WTC11 (cell line): ENCODE measurements around the gene CBX5. TPM values are rescaled to one million over a fixed set of nuclear protein-coding genes. Genes with fewer than 3 reads are reported as not detected.

Source experiments
- ATAC-seq: fragments of 200-7000 bp; cut with Tn5 transposase; 2 replicates; pipeline ENCODE4 v1.10.0; 2021; ENCODE audit warnings: mild to moderate bottlenecking, moderate library complexity
- CTCF ChIA-PET: fragments of 300-600 bp; sonication (Branson Sonifier 250); formaldehyde crosslinking; loops from one replicate; lab custom pipeline; 2021; ENCODE audit warnings: antibody characterized with exemption; lab: Charles Lee
- POLR2A ChIA-PET: fragments of 350-600 bp; sonication (Branson Sonifier 250); formaldehyde crosslinking; loops from one replicate; lab custom pipeline; 2021; ENCODE audit warnings: antibody characterized with exemption; lab: Charles Lee
- DNase-seq: peaks from one replicate; pipeline ENCODE4 v3.0.0; 2021; ENCODE audit warnings: low spot score
- H3K27ac Mint-ChIP-seq: 2 replicates; pipeline ENCODE4 v1.8.0; 2021; ENCODE audit warnings: mixed read lengths
- H3K27me3 Mint-ChIP-seq: 2 replicates; pipeline ENCODE4 v1.8.0; 2021; ENCODE audit warnings: low read depth, mild to moderate bottlenecking, moderate library complexity, mixed read lengths
- H3K36me3 Mint-ChIP-seq: 2 replicates; pipeline ENCODE4 v1.8.0; 2021; ENCODE audit warnings: mixed read lengths
- H3K4me1 Mint-ChIP-seq: 2 replicates; pipeline ENCODE4 v1.8.0; 2022; ENCODE audit warnings: mixed read lengths
- H3K4me3 Mint-ChIP-seq: 2 replicates; pipeline ENCODE4 v1.8.0; 2021; ENCODE audit warnings: mild to moderate bottlenecking, moderate library complexity, mixed read lengths
- H3K9me3 Mint-ChIP-seq: 2 replicates; pipeline ENCODE4 v1.8.0; 2021; ENCODE audit warnings: mixed read lengths
- AR ChIP-seq: fragments of 250-450 bp; sonication (Bioruptor Pico); IDR thresholded peaks from 2 replicates; pipeline ENCODE4 v1.9.0; 2021; ENCODE audit warnings: mild to moderate bottlenecking
- ATF1 ChIP-seq: sonication (generic); formaldehyde crosslinking; IDR thresholded peaks from 2 replicates; pipeline ENCODE4 v1.8.1; 2023; ENCODE audit warnings: mild to moderate bottlenecking, moderate library complexity, missing genetic modification reagents
- CDX4 ChIP-seq: fragments of 250-450 bp; sonication (Bioruptor Pico); IDR thresholded peaks from 2 replicates; pipeline ENCODE4 v1.9.0; 2021; ENCODE audit warnings: moderate library complexity, mild to moderate bottlenecking, inconsistent platforms, borderline replicate concordance
- CREB1 ChIP-seq: sonication (generic); formaldehyde crosslinking; IDR thresholded peaks from 2 replicates; pipeline ENCODE4 v1.8.0; 2023; ENCODE audit warnings: mild to moderate bottlenecking, missing genetic modification reagents
- CREM ChIP-seq: sonication (generic); formaldehyde crosslinking; IDR thresholded peaks from 2 replicates; pipeline ENCODE4 v1.8.1; 2022; ENCODE audit warnings: mild to moderate bottlenecking, missing genetic modification reagents, moderate library complexity
- CTCF ChIP-seq: fragments of 200-600 bp; IDR thresholded peaks from 2 replicates; pipeline ENCODE4 v1.8.0; 2022; ENCODE audit warnings: antibody characterized with exemption
- E2F5 ChIP-seq: sonication (generic); formaldehyde crosslinking; IDR thresholded peaks from 2 replicates; pipeline ENCODE4 v1.8.1; 2022; ENCODE audit warnings: mild to moderate bottlenecking, moderate library complexity, missing genetic modification reagents
- ETV6 ChIP-seq: sonication (generic); formaldehyde crosslinking; IDR thresholded peaks from 2 replicates; pipeline ENCODE4 v1.8.1; 2022; ENCODE audit warnings: mild to moderate bottlenecking, missing genetic modification reagents
- HMGA2 ChIP-seq: fragments of 250-450 bp; sonication (Bioruptor Pico); IDR thresholded peaks from 2 replicates; pipeline ENCODE4 v1.4.0; 2021; ENCODE audit warnings: mild to moderate bottlenecking, moderate library complexity
- NFATC4 ChIP-seq: fragments of 250-450 bp; sonication (Bioruptor Pico); IDR thresholded peaks from 2 replicates; pipeline ENCODE4 v1.9.0; 2021; ENCODE audit warnings: mild to moderate bottlenecking
- NR2C2 ChIP-seq: sonication (generic); formaldehyde crosslinking; IDR thresholded peaks from 2 replicates; pipeline ENCODE4 v1.8.0; 2022; ENCODE audit warnings: mild to moderate bottlenecking, missing genetic modification reagents
- PREB ChIP-seq: sonication (generic); formaldehyde crosslinking; IDR thresholded peaks from 2 replicates; pipeline ENCODE4 v1.8.1; 2022; ENCODE audit warnings: mild to moderate bottlenecking, missing genetic modification reagents, moderate library complexity, borderline replicate concordance
- SOX15 ChIP-seq: fragments of 250-450 bp; sonication (Bioruptor Pico); IDR thresholded peaks from 2 replicates; pipeline ENCODE4 v1.9.0; 2021; ENCODE audit warnings: mild to moderate bottlenecking
- SP1 ChIP-seq: sonication (generic); formaldehyde crosslinking; conservative IDR thresholded peaks from 2 replicates; pipeline ENCODE4 v1.8.1; 2022; ENCODE audit warnings: missing genetic modification reagents
- TEAD1 ChIP-seq: sonication (generic); formaldehyde crosslinking; IDR thresholded peaks from 2 replicates; pipeline ENCODE4 v1.8.0; 2022; ENCODE audit warnings: mild to moderate bottlenecking, missing genetic modification reagents
- ZBTB21 ChIP-seq: sonication (generic); formaldehyde crosslinking; IDR thresholded peaks from 2 replicates; pipeline ENCODE4 v1.8.1; 2023; ENCODE audit warnings: mild to moderate bottlenecking, missing genetic modification reagents, borderline replicate concordance
- ZMAT4 ChIP-seq: fragments of 250-450 bp; sonication (Bioruptor Pico); IDR thresholded peaks from 2 replicates; pipeline ENCODE4 v1.9.0; 2021; ENCODE audit warnings: mild to moderate bottlenecking
- ZNF121 ChIP-seq: sonication (generic); formaldehyde crosslinking; IDR thresholded peaks from 2 replicates; pipeline ENCODE4 v1.8.0; 2023; ENCODE audit warnings: missing genetic modification reagents
- ZNF423 ChIP-seq: fragments of 250-450 bp; sonication (Bioruptor Pico); IDR thresholded peaks from 2 replicates; pipeline ENCODE4 v2.1.2; 2022; ENCODE audit warnings: mild to moderate bottlenecking, moderate library complexity
- ZNF512 ChIP-seq: sonication (generic); formaldehyde crosslinking; IDR thresholded peaks from 2 replicates; pipeline ENCODE4 v1.8.1; 2022; ENCODE audit warnings: missing genetic modification reagents, borderline replicate concordance
- ZSCAN18 ChIP-seq: fragments of 250-450 bp; sonication (Bioruptor Pico); IDR thresholded peaks from 2 replicates; pipeline ENCODE4 v2.1.2; 2022; ENCODE audit warnings: mild to moderate bottlenecking, moderate library complexity
- total RNA-seq: library from RNA; stranded (reverse); gene quantifications from 3 replicates; pipeline ENCODE4 v1.2.3, GENCODE V29; 2021

Gene CBX5
- total RNA-seq, 1 experiment from 2014 or later = 182 TPM

- TF ChIP-seq PREB (CRISPR knock-in tag) (no peak), CREM (no peak), ZNF423 (no peak), NFATC4 (CRISPR knock-in tag) (no peak), ZMAT4 (CRISPR knock-in tag) (no peak), ZNF121 (CRISPR knock-in tag) (no peak), ATF1 (no peak), CDX4 (CRISPR knock-in tag) (no peak)
These were observed 15.1 kb upstream of the CBX5 start (continued) for GRCh38 chr12:54294953-54295566.

- H3K4me3 Mint-ChIP-seq = no peak overlapping the region
- H3K27ac Mint-ChIP-seq = no peak overlapping the region
- H3K4me1 Mint-ChIP-seq = peaks cover 4% of the 10 kb centered on the region
- H3K27me3 Mint-ChIP-seq = peaks cover 4% of the 10 kb centered on the region
- no peaks in the 10 kb centered on the region for H3K36me3 Mint-ChIP-seq
- CTCF ChIA-PET = interaction anchor here (0.7 to 9.8 kb wide), 11 partner anchors 15 to 105 kb away, joined by 3 to 130 read pairs (median 6); partner anchors contain the start of genes CBX5 and COPZ1
- TF ChIP-seq CTCF = peak; percentile 77
- TF ChIP-seq ZNF423 = peak; percentile 14; the same call in 1 of the 2 replicates
- no peak for TF ChIP-seq NFATC4 (CRISPR knock-in tag)
- TF ChIP-seq NR2C2 (CRISPR knock-in tag) = peak; percentile 50; the same call in 1 of the 2 replicates
- 0 out of 2 replicates have a peak, but pooled peaks have one; percentile 22 for TF ChIP-seq SP1 (CRISPR knock-in tag)
- DNase-seq (peak; percentile 88), ATAC-seq (peak; percentile 76)
- POLR2A ChIA-PET = interaction anchor here (0.6 to 1.3 kb wide), 2 partner anchors 59 to 65 kb away, joined by 4 to 6 read pairs; no protein-coding TSS in a partner anchor
- no peaks in the 10 kb centered on the region for H3K9me3 Mint-ChIP-seq
These were observed 14.4 kb upstream of the CBX5 start for GRCh38 chr12:54294152-54294952.

GRCh38 chr12:54292931-54293241, 13.0 kb upstream of the CBX5 start:
- H3K27me3 Mint-ChIP-seq = no peaks in the 10 kb centered on the region
- CTCF ChIA-PET = interaction anchor here (0.7 to 9.8 kb wide), 7 partner anchors 31 to 79 kb away, joined by 3 to 130 read pairs (median 9); partner anchors contain the start of gene COPZ1
- no peaks in the 10 kb centered on the region for H3K4me1 Mint-ChIP-seq
- POLR2A ChIA-PET = interaction anchor here (0.7 to 2.4 kb wide), 3 partner anchors 9 to 32 kb away, joined by 3 to 11 read pairs (median 4); partner anchors contain the start of genes CBX5 and HNRNPA1
- H3K9me3 Mint-ChIP-seq = no peaks in the 10 kb centered on the region
- H3K36me3 Mint-ChIP-seq = no peaks in the 10 kb centered on the region
- no peak overlapping the region for H3K4me3 Mint-ChIP-seq
- ATAC-seq = no peak
- H3K27ac Mint-ChIP-seq = no peak overlapping the region
- DNase-seq = no peak
- TF ChIP-seq TEAD1 (no peak), E2F5 (CRISPR knock-in tag) (no peak), AR (CRISPR knock-in tag) (no peak), SOX15 (CRISPR knock-in tag) (no peak), HMGA2 (CRISPR knock-in tag) (no peak), CREB1 (CRISPR knock-in tag) (no peak), ZBTB21 (CRISPR knock-in tag) (no peak), CREM (no peak), ZNF512 (CRISPR knock-in tag) (no peak), ZSCAN18 (CRISPR knock-in tag) (no peak), ETV6 (CRISPR knock-in tag) (no peak)
